Keratinocyte (primary cell): ENCODE data around the gene SDF2.

Experiments used
- EZH2 ChIP-seq: IDR thresholded peaks from one replicate; pipeline ENCODE4 v1.6.1; 2012; ENCODE audit warnings: inconsistent platforms, mild to moderate bottlenecking, low read length, moderate library complexity
- TF ChIP-seq, protein P1 (sequence below), 3 experiments: IDR thresholded peaks in 1 of 3; conservative IDR thresholded peaks in 1 of 3; optimal IDR thresholded peaks in 1 of 3; 2 replicates in 2 of 3; 3 replicates in 1 of 3; pipeline versions ENCODE3 to v1.5.1; 2011; ENCODE audit warnings: low read length in 3 of 3, mild to moderate bottlenecking in 3 of 3, moderate library complexity in 2 of 3, control low read depth in 1 of 3, inconsistent platforms in 1 of 3; ENCODE audit not compliant: insufficient read depth in 2 of 3; ENCODE audit errors: extremely low read depth in 1 of 3

DNA sequence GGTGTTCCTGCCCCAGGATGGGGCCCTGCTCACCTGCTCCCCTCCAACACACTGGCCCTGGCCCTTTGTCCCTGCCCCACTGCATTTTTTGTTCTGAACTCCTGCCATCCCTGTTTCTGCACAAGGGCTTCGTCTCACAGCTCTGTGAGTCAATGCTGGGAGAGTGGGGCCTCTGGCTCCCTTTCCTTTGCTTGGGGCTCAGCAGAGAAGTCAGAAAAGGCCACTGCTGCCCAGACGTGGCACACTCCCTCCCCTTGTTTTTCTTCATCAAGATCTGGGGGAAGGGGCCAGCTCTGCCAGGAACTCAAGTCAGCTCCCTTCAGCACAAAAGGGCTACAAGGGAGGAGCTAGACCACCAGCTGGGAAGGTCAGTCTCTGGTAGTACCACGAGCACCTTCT is 41.0 kb upstream of the SDF2 start:
- TF ChIP-seq, protein P1, sequence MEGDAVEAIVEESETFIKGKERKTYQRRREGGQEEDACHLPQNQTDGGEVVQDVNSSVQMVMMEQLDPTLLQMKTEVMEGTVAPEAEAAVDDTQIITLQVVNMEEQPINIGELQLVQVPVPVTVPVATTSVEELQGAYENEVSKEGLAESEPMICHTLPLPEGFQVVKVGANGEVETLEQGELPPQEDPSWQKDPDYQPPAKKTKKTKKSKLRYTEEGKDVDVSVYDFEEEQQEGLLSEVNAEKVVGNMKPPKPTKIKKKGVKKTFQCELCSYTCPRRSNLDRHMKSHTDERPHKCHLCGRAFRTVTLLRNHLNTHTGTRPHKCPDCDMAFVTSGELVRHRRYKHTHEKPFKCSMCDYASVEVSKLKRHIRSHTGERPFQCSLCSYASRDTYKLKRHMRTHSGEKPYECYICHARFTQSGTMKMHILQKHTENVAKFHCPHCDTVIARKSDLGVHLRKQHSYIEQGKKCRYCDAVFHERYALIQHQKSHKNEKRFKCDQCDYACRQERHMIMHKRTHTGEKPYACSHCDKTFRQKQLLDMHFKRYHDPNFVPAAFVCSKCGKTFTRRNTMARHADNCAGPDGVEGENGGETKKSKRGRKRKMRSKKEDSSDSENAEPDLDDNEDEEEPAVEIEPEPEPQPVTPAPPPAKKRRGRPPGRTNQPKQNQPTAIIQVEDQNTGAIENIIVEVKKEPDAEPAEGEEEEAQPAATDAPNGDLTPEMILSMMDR (optimal IDR thresholded peaks at IDR 0.05 in 1 of 3, IDR thresholded peaks at IDR 0.05 in 1 of 3, conservative IDR thresholded peaks at IDR 0.05 in 1 of 3; ENCODE audit: extremely low read depth in 1 of 3, insufficient read depth in 2 of 3, low read length in 3 of 3), result no peak
- no peak for TF ChIP-seq EZH2
